GM12873 (cell line): ENCODE results near the gene PPIL1.

Experiments
- TF ChIP-seq, protein P1 (sequence below): IDR thresholded peaks from 2 replicates; pipeline ENCODE4 v1.5.1; 2012; ENCODE audit warnings: low read depth, mild to moderate bottlenecking, moderate library complexity, low read length, control low read depth; ENCODE audit not compliant: insufficient read depth; ENCODE audit errors: missing control alignments

Gene PPIL1

DNA sequence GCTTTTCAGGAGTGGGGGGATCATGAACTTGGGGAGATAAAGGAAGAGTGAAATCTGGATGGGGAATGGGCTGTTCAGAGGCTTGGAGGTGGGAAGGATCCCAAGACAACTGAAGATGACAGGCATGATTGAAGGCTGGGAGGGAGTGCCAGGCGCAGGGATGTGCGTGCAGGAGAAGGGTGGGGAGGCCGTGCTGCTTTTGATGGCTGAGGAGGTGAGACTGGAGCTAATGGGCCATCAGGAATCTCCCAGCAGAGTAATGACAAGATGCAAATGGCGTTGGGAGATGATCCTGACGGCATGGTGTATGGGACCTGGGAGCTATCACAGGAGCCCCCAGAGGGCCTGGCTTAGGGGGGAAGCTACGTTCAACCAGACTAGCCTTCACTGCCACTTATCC, 36.9 kb downstream of the PPIL1 start:
- TF ChIP-seq, protein P1, sequence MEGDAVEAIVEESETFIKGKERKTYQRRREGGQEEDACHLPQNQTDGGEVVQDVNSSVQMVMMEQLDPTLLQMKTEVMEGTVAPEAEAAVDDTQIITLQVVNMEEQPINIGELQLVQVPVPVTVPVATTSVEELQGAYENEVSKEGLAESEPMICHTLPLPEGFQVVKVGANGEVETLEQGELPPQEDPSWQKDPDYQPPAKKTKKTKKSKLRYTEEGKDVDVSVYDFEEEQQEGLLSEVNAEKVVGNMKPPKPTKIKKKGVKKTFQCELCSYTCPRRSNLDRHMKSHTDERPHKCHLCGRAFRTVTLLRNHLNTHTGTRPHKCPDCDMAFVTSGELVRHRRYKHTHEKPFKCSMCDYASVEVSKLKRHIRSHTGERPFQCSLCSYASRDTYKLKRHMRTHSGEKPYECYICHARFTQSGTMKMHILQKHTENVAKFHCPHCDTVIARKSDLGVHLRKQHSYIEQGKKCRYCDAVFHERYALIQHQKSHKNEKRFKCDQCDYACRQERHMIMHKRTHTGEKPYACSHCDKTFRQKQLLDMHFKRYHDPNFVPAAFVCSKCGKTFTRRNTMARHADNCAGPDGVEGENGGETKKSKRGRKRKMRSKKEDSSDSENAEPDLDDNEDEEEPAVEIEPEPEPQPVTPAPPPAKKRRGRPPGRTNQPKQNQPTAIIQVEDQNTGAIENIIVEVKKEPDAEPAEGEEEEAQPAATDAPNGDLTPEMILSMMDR, result no peak

DNA sequence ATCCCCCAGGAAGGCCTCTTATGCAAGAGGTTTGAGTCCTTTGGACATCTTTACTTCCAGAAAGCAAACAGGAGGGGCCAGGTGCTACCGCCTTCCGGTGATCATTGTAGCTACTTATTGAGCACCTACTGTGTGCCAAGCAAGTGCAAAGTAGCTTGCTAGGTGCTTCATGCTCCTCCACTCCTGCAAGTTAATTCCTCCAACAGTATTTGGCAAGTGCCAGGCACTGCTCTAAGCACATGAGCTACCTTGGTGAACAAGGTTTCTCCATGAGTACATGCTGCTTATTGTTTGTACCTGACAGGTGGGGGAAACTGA, 37.6 kb downstream of the PPIL1 start:
- TF ChIP-seq, protein P1, result no peak

DNA sequence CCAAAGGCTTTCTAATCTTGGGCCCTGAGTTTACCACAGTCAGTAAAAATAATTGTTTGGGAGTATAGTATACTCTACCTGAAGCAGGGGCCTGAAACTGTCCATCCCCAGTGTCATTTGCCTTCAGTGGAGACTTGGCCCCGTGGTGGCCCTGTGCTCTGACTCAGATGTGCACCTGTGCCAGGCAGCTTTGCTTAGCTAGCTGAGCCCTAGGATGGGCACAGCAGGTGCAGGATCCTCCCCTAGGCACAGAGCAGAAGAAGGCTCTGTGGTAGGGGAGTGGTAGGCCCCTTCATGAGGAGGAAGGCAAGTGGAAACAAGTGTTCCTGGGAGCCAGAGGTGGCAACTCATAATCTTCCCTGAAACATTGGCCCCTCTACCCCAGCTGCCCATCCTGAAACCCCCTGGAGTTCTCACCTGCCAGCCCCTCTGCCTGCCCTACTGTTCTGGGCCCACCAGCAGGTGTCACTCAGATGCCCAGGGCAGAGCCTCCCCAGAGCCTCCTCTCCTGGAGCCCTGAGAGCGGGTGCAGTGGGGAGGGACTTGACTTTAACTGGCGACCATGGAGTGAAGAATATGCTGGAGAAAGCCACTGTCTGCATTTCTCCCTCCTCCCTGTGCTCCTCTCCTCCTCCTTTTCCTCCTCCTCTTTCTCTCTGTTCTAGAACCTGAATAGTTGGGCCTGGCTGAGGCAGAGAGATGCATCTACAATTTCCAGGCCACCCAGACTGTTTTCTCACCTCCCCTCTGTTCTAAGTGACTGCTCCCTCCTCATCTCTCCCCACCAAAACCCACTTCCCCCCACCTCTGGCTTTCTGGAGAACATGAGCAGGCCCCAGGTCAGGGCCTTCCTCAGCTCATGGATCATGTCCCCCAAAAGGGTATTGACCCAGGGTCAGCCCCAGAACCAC, 38.2 kb downstream of the PPIL1 start:
- TF ChIP-seq, protein P1, result peak; percentile 32

DNA sequence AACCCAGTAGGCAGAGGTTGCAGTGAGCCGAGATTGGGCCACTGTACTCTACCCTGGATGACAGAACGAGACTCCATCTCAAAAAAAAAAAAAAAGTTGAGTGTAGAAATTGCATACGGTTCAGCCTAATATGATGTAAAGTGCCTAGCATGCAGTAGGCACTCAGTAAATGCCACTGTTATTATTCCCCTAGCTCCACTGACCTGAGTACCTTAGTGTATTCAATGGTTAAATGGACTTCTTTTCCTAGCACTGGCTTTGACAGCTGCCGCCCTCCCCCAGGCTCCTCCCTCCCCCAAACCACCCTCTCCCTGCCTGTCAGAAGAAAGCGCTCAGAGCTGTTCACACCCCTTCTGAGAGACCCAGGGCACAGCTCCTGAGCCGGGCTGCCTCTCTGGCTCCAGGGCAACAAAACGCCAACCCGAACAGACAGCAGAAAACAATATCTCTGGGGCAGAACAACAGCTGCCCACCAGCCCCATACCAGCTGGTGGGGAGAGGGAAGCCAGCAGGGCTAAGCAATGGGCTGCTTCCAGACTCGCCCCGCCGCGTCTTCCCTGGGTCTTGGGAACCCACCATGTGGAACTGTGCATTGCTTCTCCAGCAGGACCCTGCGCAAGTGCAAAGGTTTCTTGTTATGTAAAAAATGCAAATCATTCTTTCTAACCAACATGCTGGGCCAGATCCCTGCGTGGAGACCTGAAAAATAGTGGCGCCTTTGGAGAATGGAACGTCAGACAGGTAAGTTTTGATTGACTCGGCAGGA, 39.8 kb downstream of the PPIL1 start:
- TF ChIP-seq, protein P1, result no peak

DNA sequence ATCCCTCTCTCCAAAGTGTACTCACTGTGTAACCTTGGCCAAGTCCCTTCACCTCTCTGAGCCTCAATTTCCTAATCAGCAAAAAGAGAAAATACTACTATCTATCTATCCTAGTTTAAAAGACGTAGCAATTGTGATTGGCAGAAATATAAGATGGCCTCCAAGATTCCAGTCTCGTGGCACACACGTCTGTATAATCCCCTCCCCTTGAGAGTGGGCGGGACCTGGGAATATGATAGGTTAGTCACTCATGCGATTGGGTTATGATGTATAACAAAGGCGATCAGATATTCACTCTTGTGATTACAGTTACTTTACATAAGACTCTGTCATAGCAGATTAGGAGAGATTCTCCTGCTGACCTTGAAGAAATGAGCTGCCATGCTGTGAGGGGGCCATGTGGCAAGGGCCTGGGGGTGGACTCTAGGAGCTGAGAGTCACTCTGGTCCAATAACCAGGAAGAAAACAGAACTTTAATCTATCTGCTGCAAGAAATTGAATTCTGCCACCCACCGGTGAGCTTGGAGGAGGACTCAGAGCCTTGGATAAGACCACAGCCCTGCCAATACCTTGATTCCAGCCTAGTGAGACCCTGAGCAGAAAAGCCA, 41.3 kb downstream of the PPIL1 start:
- TF ChIP-seq, protein P1, result no peak

DNA sequence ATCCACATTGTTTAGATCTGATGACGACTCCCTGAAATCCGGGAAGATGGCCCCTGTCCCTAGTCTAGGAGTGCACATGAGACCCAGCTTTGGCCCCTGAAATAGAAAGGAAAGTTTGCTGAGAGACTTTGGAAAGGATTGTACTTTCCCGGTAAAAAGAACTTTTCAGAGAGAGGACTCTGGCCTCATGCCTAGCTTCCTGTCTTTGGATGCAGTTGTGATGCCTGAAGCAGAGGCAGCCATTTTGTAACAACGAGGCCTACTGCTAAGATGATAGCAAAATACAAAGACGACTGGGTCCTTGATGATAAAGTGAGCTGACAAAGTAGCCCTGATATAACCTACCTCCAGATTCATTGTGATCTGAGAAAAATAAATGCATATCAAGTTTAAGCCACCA, 42.3 kb downstream of the PPIL1 start:
- TF ChIP-seq, protein P1, result no peak

DNA sequence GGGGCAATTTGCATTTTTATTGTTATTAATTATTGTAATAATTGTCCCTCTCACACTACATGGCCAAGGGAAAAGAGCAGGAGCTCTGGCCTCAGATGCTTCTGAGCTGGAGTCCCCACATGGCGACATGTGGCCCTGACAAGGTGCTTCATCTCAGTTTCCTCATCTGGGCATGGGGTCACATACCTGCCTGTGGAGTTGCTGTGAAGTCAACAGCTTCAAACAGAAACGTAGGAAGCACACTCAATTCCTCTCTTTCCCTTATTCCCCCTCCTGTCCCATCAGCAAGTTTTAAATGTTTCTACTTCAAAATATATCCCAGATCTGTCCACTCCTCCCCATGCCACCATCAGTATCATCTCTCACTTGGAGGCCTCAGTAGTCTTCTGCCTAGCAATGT, 44.0 kb downstream of the PPIL1 start:
- TF ChIP-seq, protein P1, result no peak
